Measurements from ENCODE around the gene PIP5K1B. TPM values are rescaled to one million over a fixed set of nuclear protein-coding genes. Genes with fewer than 3 reads are reported as not detected.

The PIP5K1B gene
- total and polyA plus RNA-seq, 2 of the 13 experiments (the other 11 are each of a cell fraction or from before 2014, with no cell fraction given), result 15.8 to 17.5 TPM

- TF ChIP-seq E2F2 (CRISPR knock-in tag; IDR thresholded peaks at IDR 0.05; ENCODE audit: borderline replicate concordance), result no peak
- no peak for TF ChIP-seq ZNF234 (CRISPR knock-in tag; conservative IDR thresholded peaks at IDR 0.05)
- peak; percentile 99 for TF ChIP-seq CREM (IDR thresholded peaks at IDR 0.05)
- TF ChIP-seq CREM (CRISPR knock-in tag; IDR thresholded peaks at IDR 0.05), result peak; percentile 94
- no peak for TF ChIP-seq ZKSCAN1 (IDR thresholded peaks at IDR 0.05; ENCODE audit: low read length)
- 0 out of 2 replicates have a peak, but pooled peaks have one; percentile 7 for TF ChIP-seq ZKSCAN5 (CRISPR knock-in tag; IDR thresholded peaks at IDR 0.05)
- TF ChIP-seq IKZF5 (CRISPR knock-in tag; IDR thresholded peaks at IDR 0.05), result peak; percentile 66; the same call in 1 of the 2 replicates
- peak; percentile 68; the same call in 1 of the 2 replicates for TF ChIP-seq RFXAP (CRISPR knock-in tag; IDR thresholded peaks at IDR 0.05; ENCODE audit: borderline replicate concordance)
- TF ChIP-seq GLMP (CRISPR knock-in tag; IDR thresholded peaks at IDR 0.05; ENCODE audit: borderline replicate concordance), result no peak
- 0 out of 2 replicates have a peak, but pooled peaks have one; percentile 63 for TF ChIP-seq MIER3 (CRISPR knock-in tag; IDR thresholded peaks at IDR 0.05; ENCODE audit: borderline replicate concordance)
- peak; percentile 73; the same call in 1 of the 2 replicates for TF ChIP-seq STAT6 (CRISPR knock-in tag; IDR thresholded peaks at IDR 0.05; ENCODE audit: borderline replicate concordance)
- no peak for TF ChIP-seq NCOA1 (CRISPR knock-in tag; IDR thresholded peaks at IDR 0.05)
- TF ChIP-seq ZNF513 (CRISPR knock-in tag; conservative IDR thresholded peaks at IDR 0.05), result no peak
- peak; percentile 87 for TF ChIP-seq ZNF235 (CRISPR knock-in tag; IDR thresholded peaks at IDR 0.05; ENCODE audit: borderline replicate concordance)
- peak; percentile 56; the same call in 1 of the 2 replicates for TF ChIP-seq ZNF598 (CRISPR knock-in tag; IDR thresholded peaks at IDR 0.05; ENCODE audit: borderline replicate concordance)
- TF ChIP-seq CBX1 (IDR thresholded peaks at IDR 0.05; ENCODE audit: low read depth), result no peak
- peak; percentile 88 for TF ChIP-seq ZNF44 (CRISPR knock-in tag; IDR thresholded peaks at IDR 0.05)
- peak; percentile 84; the same call in 1 of the 2 replicates for TF ChIP-seq ZNF558 (CRISPR knock-in tag; IDR thresholded peaks at IDR 0.05; ENCODE audit: borderline replicate concordance)
- no peak for TF ChIP-seq CC2D1A (CRISPR knock-in tag; IDR thresholded peaks at IDR 0.05)
- no peak for TF ChIP-seq GPBP1L1 (CRISPR knock-in tag; IDR thresholded peaks at IDR 0.05)
Measured at GRCh38 chr9:68779558-68780379, 74.7 kb downstream of the PIP5K1B start (continued).
